Measurements from ENCODE around the gene PLEKHD1.

The PLEKHD1 gene

DNA sequence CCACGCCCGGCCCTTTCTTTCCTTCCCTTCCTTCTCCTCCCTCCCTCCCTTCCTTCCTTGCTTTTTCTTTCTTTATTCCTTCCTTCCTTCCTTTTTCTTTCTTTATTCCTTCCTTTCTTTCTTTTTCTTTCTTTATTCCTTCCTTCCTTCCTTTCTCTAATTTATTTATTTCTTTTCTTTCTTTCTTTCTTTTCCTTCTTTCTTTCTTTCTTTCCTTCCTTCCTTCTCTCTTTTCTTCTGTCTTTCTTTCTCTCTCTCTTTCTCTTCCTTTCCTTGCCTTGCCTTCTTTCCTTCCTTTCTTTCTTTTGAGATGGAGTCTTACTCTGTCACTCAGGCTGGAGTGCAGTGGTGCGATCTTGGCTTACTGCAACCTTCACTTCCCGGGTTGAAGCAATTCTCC, 74.2 kb downstream of the PLEKHD1 start:
- DNase-seq: no peak

DNA sequence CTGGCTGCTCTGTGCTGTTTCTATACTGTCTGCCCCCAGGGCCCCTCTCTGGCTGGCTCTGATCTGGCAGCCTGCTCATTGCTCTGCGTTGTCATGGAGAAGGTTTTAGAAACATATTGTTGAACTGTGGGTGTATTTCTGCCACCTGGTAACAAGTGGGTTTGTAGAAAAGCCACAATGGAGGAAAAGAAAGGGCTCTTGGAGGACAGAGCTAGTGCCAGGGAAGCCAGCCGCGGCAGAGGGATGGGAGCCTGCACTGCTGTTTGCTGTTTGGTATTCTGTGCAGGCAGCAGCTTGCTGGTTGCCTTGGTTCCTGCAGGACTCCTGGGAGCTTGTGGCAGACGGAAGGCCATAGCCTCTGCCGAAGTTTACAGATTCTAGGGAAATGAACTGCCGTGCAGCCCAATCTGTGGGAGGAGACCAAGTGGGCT, 75.1 kb downstream of the PLEKHD1 start:
- DNase-seq: peak; percentile 88

DNA sequence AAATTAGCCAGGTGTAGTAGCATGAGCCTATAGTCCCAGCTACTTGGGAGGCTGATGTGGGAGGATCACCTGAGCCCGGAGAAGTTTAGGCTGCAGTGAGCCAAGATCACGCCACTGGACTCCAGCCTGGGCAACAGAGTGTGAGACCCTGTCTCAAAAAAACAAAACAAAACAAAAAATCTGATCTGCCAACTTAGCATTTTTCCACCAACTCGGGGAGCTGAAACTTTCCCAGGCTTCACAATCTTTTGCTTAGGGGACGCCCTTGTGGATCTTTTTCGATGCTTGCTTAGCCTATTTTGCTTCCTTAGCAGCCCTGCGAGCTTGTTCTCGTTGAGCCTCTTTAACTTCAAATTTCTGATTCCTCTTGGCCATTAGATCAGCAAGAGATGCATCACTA, 76.3 kb downstream of the PLEKHD1 start:
- DNase-seq: no peak

DNA sequence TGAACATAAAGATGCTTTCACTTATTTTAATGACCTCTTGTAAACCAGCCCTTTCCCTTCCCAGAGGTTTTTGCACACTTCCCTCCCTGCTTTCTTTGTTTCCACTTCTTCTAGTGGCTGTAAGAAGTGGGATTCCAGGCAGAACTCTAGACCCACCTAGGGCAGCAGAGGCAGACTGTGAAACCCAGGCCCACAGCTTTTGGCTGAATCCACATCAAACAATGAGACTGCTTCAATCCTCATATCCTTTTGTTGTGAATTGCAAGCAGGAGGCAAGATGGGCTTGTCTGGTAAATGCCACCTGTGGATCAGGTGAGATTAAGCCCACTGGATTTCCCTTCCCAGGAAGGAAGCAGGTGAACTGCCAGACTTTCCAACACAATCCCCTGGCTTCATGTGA, 77.4 kb downstream of the PLEKHD1 start:
- DNase-seq: peak; percentile 14

DNA sequence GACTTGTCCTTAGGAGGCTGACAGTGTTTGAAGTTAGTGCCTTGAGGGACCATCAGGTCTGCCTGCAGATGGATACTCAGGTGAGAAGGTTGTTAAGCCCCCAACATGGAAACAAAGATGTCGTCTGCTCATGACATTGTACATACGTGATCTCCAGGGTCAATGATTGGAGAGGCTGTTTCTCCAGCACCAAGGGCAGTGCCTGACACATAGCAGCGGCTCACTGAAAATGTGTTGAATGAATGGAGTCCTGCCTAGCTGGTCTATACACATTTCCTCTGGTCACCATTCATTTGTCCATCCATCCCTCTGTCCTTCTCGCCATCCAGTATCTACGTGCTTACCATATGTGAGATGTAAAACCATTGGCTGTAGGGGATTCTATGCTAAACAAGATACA, 83.0 kb downstream of the PLEKHD1 start:
- no peak for DNase-seq

DNA sequence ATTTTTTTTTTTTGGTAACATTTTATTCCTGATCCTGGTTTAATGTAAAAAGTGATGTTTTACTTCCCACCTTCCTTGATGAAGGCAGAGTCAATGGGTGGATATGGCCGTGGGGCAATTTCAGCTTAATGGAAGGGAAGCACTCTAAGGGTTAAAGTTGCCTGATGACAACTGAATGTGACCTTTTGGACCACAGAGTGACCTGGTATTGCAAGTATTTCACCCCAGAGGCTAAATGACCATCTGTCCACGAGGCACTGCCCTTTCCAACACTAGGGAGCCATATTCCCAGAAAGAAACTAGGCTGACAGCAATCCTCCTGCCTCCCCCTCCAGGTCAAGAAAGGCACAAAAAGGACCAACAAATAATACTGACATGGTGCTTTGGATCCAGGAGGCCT, 85.3 kb downstream of the PLEKHD1 start:
- DNase-seq: no peak

DNA sequence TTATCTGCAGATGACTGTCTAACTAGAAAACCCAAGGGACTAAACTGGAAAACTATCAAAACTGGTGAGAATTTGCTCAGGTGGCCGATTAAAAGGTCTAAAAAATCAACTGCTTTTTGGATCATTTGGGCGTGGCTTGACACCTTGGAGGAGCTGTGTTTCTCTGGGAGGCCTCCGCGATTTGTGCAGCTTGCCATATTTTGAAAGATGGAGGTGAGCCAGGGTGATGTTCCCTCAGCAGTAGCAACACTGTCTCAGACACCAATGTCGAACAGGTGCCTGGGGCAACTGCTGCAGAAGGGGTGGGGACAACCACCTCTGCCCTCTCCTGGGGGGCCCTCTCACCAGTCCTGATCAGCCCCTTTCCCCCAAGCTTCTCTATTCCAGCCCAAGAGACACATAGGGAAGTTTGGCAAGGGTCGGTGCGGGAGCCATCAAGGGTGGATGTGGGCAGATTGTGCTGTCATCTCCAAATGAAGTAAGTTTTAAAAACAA, 86.4 kb downstream of the PLEKHD1 start:
- DNase-seq: no peak

DNA sequence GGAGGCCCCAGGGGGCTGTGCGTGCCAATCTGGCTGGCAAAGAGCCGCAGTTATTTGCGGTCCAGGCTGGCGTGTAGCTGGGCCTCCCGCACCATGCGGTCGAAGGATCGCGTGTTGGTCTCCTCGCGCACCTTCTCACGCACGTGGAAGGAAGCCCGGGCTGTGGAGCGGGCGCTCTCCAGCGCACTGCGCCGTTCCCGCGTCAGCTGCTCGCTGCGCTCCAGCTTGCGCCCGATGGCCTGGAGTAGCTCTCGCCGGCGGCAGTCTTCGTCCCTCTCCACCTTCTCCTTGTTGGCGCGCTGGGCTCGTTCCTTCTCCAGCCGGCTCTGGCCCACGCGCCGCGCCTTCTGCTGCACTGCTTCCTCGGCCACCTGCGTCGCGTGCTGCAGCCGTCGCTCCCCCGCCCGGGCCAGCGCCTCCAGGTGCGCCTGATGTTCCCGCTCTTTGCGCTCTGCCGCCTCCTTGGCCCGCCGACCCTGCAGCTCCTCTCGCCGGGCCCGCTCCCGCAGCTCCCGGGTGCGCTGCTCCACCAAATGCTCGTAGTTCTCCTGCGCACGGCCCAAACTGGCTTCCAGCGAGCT, 87.0 kb downstream of the PLEKHD1 start:
- DNase-seq: no peak

DNA sequence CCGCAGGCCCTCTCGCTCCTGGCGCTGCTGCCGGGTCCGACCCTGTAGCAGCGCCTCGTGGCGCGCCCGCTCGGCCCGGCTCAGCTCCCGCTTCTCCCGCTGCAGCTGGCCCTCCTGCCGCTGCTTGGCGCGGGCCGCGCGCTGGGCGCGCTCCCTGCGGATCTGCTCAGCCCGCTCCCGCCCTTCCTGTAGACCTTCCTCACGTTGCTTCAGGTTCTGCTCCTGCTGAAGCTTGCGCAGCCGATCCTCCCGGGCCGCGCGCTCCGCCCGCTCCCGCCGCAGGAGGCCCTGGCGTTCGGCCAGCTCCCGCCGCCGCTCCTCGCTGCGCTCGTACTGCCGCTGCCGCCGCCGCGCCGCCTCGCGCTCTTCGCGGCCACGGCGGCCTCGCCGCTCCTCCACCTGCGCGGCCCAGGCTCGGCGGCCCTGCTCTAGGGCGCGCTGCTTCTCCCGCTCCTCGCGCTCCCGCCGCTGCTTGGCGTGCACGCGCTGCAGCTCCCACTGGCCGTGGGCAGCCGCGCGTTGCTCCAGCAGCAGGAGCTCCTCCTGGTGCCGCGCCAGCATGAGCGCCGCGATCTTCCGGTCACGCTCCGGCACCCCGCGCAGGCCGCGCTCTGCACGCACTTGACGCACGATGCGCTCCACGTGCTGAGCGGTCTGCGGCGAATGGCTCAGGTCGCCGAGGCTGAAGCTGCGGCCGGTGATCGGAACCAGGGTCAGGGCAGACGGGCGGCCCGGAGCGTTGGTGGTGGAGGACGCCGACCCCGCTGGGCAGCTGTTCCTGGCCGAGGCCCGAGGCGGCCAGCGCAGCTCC, 87.7 kb downstream of the PLEKHD1 start:
- no peak for DNase-seq

DNA sequence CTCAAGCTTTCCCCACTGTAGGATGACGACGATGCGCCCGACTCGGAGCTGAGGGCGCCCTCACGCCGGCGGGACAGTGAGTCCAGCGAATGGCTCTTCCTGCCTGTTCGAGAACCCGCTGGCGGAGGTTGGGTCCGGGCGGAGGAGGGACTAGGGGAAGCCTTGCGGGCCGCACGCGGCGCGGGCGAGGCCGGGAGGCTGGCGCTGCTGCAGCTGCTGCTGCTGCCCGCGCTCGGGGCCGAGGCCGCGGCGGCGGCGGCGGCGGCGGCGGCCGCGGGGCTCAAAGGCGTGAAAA, 88.3 kb downstream of the PLEKHD1 start:
- no peak for DNase-seq

DNA sequence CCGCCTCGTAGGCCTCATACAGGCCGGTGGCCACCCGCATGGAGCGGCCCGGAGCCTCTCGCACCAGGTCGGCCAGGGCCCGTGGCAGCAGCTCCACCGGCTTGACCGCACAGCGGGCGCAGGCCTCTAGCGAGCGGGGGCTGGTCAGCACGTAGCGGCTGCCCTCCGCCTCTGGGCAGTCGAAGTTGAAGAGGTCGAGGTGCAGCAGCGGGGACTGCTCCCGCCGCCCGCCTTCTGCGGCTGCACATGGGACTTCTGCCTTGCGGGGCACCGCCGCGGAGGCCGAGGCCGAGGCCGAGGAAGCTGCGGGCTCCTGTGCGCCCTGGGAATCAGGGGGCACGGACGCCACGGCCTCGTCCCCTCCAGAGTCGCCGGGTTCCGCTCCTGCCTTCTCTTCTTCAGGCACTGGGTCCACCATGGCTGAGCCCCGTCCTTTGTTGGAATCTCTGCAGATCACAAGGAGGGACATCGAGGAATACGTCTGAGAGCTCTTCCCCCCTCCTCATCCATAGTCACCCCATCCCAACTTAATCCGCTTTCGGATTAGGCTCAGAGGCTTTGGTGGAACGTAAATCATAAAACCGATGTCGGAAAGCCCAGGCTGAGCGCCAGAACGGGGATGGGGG, 88.8 kb downstream of the PLEKHD1 start:
- no peak for DNase-seq

DNA sequence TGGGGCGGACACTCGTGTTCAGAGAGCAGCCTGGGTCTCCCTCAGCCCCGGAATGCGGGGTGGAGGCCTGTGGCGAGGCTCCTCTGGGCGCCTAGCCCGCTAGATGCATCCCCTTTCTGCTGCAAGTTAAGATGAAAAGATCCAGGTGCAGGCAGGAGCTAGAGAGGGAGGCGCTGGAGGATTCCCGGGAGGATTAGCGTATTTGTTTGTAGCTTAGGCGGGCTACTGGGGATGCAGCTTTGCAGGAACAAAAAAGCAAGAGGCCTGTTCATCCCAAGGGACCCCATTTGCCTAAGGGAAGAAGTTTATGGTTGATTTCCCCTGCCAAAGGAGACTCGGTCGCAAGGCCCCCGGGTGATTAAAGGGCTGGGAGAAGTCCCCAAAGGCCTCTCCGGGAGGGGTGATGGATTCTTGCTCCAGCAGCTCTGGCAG, 89.3 kb downstream of the PLEKHD1 start:
- peak; percentile 85 for DNase-seq

DNA sequence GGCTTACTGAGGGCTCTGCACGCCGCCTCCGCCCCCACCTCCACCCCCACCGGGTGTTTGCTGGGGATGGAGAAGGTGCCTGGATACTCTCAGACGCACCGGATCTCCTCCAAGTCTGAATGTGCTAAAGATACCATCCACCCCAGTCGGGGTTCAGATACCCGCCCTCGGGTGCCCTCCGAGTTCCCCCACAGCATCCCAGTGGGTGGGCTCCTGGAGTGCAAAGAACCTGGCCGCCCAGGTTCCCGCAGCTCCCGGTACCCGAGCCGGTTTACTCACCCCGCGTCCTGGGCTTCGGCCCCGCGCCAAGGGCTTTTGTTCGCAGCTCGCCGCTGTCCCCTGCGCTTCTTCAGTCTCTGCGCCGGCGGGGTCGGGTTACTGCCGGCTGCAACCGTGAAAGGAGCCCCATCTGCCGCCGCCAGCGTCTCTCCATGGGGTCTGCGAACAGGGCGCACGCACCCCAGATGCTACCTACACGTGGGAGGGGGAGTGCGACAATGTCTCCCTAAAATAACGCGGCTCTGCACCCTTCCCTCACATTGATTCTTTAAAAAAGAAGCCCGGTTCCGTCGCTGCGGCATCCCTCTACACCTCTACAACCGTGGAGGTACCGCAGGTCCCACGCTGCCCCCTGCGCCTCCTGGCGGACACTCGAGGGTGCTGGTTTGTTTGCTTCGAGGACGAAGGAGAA, 89.9 kb downstream of the PLEKHD1 start, which contains the start of gene CCDC177:
Gene CCDC177, minus strand, starts transcription at position 609 of the 691 bp plus-strand sequence. CDS start 1,249 bp downstream, outside the sequence.
- DNase-seq: peak; percentile 85

DNA sequence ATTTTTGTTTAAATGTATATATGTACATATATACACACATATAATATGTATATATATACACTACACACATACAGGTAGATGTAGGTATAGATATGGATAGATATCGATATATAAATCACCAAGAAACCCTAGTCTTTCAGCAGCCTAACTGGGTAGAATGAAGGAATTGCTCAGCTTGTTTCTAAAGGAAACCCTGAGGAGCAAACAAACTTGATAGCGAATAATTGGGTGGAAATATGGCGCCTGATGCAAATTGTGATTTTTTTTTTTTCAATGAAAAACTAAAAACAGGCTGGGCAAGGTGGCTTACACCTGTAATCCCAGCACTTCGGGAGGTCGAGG, 90.4 kb downstream of the PLEKHD1 start:
- no peak for DNase-seq

DNA sequence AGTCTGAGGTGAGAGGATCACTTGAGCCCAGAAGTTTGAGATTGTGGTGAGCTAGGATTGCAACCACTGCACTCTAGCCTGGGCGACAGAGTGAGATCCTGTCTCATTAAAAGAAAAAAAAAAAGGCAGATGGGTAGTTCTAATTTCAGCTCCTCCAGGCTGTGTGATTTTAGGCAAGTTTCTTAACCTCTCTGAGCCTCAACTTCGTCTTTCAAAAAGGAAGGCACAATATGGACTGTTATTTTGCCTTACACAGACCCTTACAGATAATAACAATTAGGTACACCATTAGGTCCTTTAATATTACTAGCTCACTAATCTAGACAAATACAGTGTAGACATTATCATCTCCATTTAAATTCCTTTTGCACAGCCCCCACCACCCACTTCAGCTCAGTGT, 94.9 kb downstream of the PLEKHD1 start:
- no peak for DNase-seq

DNA sequence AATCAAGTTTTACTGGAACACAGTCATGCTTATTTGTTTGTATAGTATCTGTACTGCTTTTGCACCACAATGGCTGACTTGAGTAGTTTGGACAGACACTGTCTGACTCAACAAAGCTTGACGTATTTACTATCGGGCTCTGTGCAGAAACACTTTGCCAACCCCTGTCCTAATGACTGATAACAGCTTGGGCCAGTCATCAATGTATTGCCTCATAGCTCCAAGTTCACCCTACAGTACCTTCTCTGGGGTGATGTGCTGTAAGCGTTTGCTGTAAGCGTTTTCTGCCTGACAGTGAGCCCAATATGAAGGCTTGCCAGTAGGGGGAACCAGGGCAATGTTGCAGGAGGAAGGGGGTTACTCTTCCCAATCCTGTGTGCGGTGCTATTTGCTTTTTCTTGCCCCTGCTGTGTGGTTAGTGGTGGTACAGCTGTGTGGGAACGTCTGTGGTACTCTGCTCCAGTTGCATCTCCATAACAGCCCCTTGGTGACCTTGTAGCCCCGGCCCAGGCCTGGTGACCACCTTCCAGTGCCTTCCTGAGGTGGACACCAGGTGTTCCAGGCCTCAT, 95.6 kb downstream of the PLEKHD1 start:
- peak; percentile 36 for DNase-seq

Measured in NCI-H345 (cell line).